T-helper 1 cell treated with Interleukin-12 subunit alpha and Interleukin-12 subunit beta and Interleukin-4 antibody, amounts not matched to agents 30 μg/mL and 1 μg/mL, for 36 hours (primary cell): Measurements from ENCODE around the gene CCL28.
"Not testable (repeated sequence)": the region's sequence is repeated elsewhere in the genome, so short reads cannot be mapped to it uniquely, and the experiment has no call there.

Experiments used
- H3K27ac Mint-ChIP-seq: one replicate; pipeline ENCODE4 v1.8.0; 2021; ENCODE audit warnings: mild to moderate bottlenecking, mixed read lengths
- H3K27me3 Mint-ChIP-seq: one replicate; pipeline ENCODE4 v1.8.0; 2021; ENCODE audit warnings: low read depth, mixed read lengths
- H3K36me3 Mint-ChIP-seq: one replicate; pipeline ENCODE4 v1.8.0; 2021; ENCODE audit warnings: low read depth, mixed read lengths
- H3K4me1 Mint-ChIP-seq: one replicate; pipeline ENCODE4 v1.8.0; 2021; ENCODE audit warnings: low read depth, mixed read lengths
- H3K4me3 Mint-ChIP-seq: one replicate; pipeline ENCODE4 v1.8.0; 2021; ENCODE audit warnings: mild to moderate bottlenecking, moderate library complexity, mixed read lengths
- H3K9me3 Mint-ChIP-seq: one replicate; pipeline ENCODE4 v1.8.0; 2021; ENCODE audit warnings: mixed read lengths

CCL28 gene

DNA sequence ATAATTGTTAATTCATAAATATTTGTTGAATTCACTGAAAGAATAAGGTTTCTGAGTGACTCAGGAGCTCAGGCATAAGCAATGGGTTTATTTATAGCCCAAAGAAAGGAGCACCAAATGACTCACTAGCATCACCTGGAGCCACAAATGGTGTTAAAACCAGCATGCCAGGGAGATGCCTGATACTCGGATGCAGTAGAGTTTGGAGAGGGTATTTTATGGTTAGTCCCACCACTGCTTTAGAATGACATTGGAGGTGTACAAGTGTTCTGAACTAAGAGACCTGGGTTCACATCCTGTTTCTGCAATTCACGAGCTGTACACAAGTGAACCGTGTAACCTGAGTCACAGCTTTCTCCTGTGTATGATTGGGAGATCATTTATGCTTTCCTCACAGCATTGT lies 25.2 kb downstream of the CCL28 start:
- Mint-ChIP-seq H3K9me3 (no peaks in the 10 kb centered on the region), H3K36me3 (peaks cover 16% of the 10 kb centered on the region), H3K4me3 (no peak overlapping the region), H3K4me1 (peaks cover 13% of the 10 kb centered on the region), H3K27me3 (no peaks in the 10 kb centered on the region), H3K27ac (no peak overlapping the region)

- Mint-ChIP-seq H3K36me3 (peaks cover 25% of the 10 kb centered on the region), H3K9me3 (no peaks in the 10 kb centered on the region), H3K27ac (no peak overlapping the region), H3K4me1 (peaks cover 1% of the 10 kb centered on the region), H3K27me3 (no peaks in the 10 kb centered on the region), H3K4me3 (no peak overlapping the region)
These were observed 35.6 kb downstream of the CCL28 start for GRCh38 chr5:43376496-43377140.

DNA sequence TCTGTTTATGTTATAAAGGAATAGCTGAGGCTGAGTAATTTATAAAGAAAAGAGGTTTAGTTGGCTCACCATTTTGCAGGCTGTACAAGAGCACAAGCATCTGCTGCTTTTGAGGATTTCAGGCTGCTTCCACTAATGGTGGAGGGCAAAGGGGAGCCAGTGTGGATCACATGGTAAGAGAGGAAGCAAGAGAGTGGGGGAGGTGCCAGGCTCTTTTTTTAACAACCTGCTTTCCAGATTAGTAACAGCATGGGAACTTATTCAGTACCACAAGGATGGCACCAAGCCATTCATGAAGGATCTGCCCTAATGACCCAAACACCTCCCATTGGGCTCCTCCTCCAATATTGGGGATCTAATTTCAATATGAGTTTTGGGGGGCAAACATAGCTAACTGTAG lies 40.4 kb downstream of the CCL28 start:
- H3K9me3 Mint-ChIP-seq, result peaks cover 15% of the 10 kb centered on the region
- peaks cover 4% of the 10 kb centered on the region for H3K4me1 Mint-ChIP-seq
- peaks cover 12% of the 10 kb centered on the region for H3K36me3 Mint-ChIP-seq
- no peak overlapping the region for H3K27ac Mint-ChIP-seq
- no peaks in the 10 kb centered on the region for H3K27me3 Mint-ChIP-seq
- no peak overlapping the region for H3K4me3 Mint-ChIP-seq

- Mint-ChIP-seq H3K27ac (no peak overlapping the region), H3K4me1 (peaks cover 4% of the 10 kb centered on the region), H3K9me3 (peaks cover 15% of the 10 kb centered on the region), H3K36me3 (peaks cover 4% of the 10 kb centered on the region), H3K4me3 (no peak overlapping the region), H3K27me3 (no peaks in the 10 kb centered on the region)
These were observed 41.8 kb downstream of the CCL28 start for GRCh38 chr5:43370352-43370751.

- Mint-ChIP-seq H3K27me3 (no peaks in the 10 kb centered on the region), H3K27ac (no peak overlapping the region), H3K9me3 (peaks cover 15% of the 10 kb centered on the region), H3K36me3 (peaks cover 4% of the 10 kb centered on the region), H3K4me3 (no peak overlapping the region), H3K4me1 (peaks cover 4% of the 10 kb centered on the region)
These were observed 42.5 kb downstream of the CCL28 start for GRCh38 chr5:43369651-43370050.

- Mint-ChIP-seq H3K4me1 (peaks cover 4% of the 10 kb centered on the region), H3K27ac (no peak overlapping the region), H3K9me3 (peaks cover 15% of the 10 kb centered on the region), H3K27me3 (no peaks in the 10 kb centered on the region), H3K36me3 (peaks cover 2% of the 10 kb centered on the region), H3K4me3 (no peak overlapping the region)
These were observed 44.1 kb downstream of the CCL28 start for GRCh38 chr5:43367909-43368669.

- H3K27me3 Mint-ChIP-seq, result no peaks in the 10 kb centered on the region
- peaks cover 15% of the 10 kb centered on the region for H3K9me3 Mint-ChIP-seq
- H3K4me1 Mint-ChIP-seq, result peaks cover 4% of the 10 kb centered on the region
- H3K36me3 Mint-ChIP-seq, result peaks cover 2% of the 10 kb centered on the region
- H3K4me3 Mint-ChIP-seq, result no peak overlapping the region
- no peak overlapping the region for H3K27ac Mint-ChIP-seq
These were observed 44.7 kb downstream of the CCL28 start for GRCh38 chr5:43367453-43367852.

DNA sequence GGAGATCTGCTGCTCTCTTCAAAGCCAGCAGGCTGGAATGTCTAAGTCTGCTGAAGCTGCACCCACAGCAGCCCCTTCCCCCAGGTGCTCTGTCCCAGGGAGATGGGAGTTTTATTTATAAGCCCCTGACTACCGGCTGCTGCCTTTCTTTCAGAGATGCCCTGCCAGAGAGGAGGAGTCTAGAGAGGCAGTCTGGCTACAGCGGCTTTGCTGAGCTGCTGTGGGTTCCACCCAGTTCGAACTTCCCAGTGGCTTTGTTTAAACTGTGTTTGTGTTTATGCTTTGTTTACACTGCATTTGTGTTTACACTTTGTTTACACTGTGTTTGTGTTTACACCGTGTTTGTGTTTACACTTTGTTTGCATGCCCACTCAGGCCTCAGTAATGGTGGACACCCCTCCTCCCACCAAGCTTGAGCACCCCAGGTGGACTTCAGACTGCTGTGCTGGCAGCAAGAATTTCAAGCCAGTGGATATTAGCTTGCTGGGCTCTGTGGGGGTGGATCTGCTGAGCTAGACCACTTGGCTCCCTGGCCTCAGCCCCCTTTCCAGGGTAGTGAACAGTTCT lies 45.4 kb downstream of the CCL28 start:
- peaks cover 15% of the 10 kb centered on the region for H3K9me3 Mint-ChIP-seq
- H3K4me1 Mint-ChIP-seq, H3K36me3 Mint-ChIP-seq, H3K27me3 Mint-ChIP-seq, H3K4me3 Mint-ChIP-seq, H3K27ac Mint-ChIP-seq: not testable (repeated sequence)

- H3K9me3 Mint-ChIP-seq, result peaks cover 29% of the 10 kb centered on the region
- H3K4me3 Mint-ChIP-seq, H3K27ac Mint-ChIP-seq, H3K36me3 Mint-ChIP-seq, H3K4me1 Mint-ChIP-seq, H3K27me3 Mint-ChIP-seq: not testable (repeated sequence)
These were observed 47.0 kb downstream of the CCL28 start for GRCh38 chr5:43365155-43365554.

DNA sequence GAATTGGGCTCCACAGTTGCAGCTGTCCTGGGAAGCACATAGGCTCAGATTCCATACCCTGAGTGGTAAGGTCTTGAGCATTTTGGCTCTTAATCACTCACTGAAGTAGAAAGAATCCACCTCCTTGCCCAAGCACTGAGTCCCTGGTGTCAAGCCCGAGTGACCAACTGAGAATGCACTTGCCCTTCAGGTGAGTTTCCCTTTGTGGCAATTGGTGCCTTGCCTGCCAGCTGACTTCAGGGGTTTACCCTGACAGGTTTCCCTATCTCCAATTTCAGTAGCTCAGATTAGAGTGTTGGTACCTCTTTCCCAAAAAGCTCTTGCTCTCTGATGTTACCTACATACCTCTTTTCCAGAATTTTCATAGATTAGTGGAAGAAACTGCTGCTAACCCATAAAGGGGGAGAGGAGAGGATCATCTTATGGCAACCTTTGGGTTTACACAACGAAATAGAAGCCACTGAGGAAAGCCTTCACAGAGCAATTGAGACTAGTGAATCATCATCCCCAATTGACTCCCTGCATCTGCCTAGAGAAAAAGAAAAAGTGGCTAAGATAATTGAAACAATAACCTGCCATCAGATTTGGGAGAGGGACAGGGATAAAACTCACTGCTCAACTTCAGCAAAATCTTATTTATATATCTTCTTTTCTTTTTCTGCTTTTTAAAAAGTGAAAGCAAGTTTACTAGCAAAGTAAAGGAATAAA lies 48.6 kb downstream of the CCL28 start:
- H3K27me3 Mint-ChIP-seq, result peaks cover 3% of the 10 kb centered on the region
- no peak overlapping the region for H3K4me3 Mint-ChIP-seq
- H3K4me1 Mint-ChIP-seq, result peaks cover 4% of the 10 kb centered on the region
- H3K27ac Mint-ChIP-seq, result no peak overlapping the region
- peaks cover 37% of the 10 kb centered on the region for H3K9me3 Mint-ChIP-seq
- no peaks in the 10 kb centered on the region for H3K36me3 Mint-ChIP-seq

GRCh38 chr5:43362725-43363435 lies 49.3 kb downstream of the CCL28 start:
- Mint-ChIP-seq H3K27me3 (peaks cover 3% of the 10 kb centered on the region), H3K4me1 (peaks cover 4% of the 10 kb centered on the region), H3K4me3 (no peak overlapping the region), H3K9me3 (peaks cover 32% of the 10 kb centered on the region), H3K36me3 (no peaks in the 10 kb centered on the region), H3K27ac (no peak overlapping the region)

GRCh38 chr5:43358726-43359125 lies 53.5 kb downstream of the CCL28 start:
- Mint-ChIP-seq H3K9me3 (peaks cover 26% of the 10 kb centered on the region), H3K27me3 (peaks cover 3% of the 10 kb centered on the region), H3K4me1 (no peaks in the 10 kb centered on the region), H3K27ac (no peak overlapping the region), H3K4me3 (no peak overlapping the region), H3K36me3 (no peaks in the 10 kb centered on the region)

GRCh38 chr5:43358301-43358700 lies 53.9 kb downstream of the CCL28 start:
- no peaks in the 10 kb centered on the region for H3K36me3 Mint-ChIP-seq
- no peak overlapping the region for H3K4me3 Mint-ChIP-seq
- H3K27me3 Mint-ChIP-seq, result peaks cover 3% of the 10 kb centered on the region
- H3K4me1 Mint-ChIP-seq, result no peaks in the 10 kb centered on the region
- H3K9me3 Mint-ChIP-seq, result peaks cover 26% of the 10 kb centered on the region
- H3K27ac Mint-ChIP-seq, result no peak overlapping the region

GRCh38 chr5:43357878-43358281 lies 54.3 kb downstream of the CCL28 start:
- H3K36me3 Mint-ChIP-seq, result no peaks in the 10 kb centered on the region
- H3K27me3 Mint-ChIP-seq, result peaks cover 3% of the 10 kb centered on the region
- no peaks in the 10 kb centered on the region for H3K4me1 Mint-ChIP-seq
- peaks cover 26% of the 10 kb centered on the region for H3K9me3 Mint-ChIP-seq
- no peak overlapping the region for H3K27ac Mint-ChIP-seq
- no peak overlapping the region for H3K4me3 Mint-ChIP-seq
